Esophagus (tissue), 2 donors: ENCODE data around the gene AEN. TPM values are rescaled to one million over a fixed set of nuclear protein-coding genes. Genes with fewer than 3 reads are reported as not detected.

Source experiments
- H3K27ac ChIP-seq, 2 donors: one replicate each; pipeline ENCODE4 v1.5.1; 2013; ENCODE audit warnings: low read depth in 2 of 2, mild to moderate bottlenecking in 2 of 2, inconsistent platforms in 1 of 2, low read length in 1 of 2, moderate library complexity in 1 of 2
- H3K27me3 ChIP-seq, 2 donors: one replicate each; pipeline ENCODE4 v1.6.1; 2013; ENCODE audit warnings: low read length in 2 of 2, control low read depth in 1 of 2, mild to moderate bottlenecking in 1 of 2; ENCODE audit not compliant: insufficient read depth in 2 of 2, control insufficient read depth in 1 of 2
- H3K36me3 ChIP-seq, 2 donors: one replicate each; pipeline ENCODE4 v1.6.1; 2013; ENCODE audit warnings: low read length in 1 of 2; ENCODE audit not compliant: control insufficient read depth in 2 of 2, insufficient read depth in 2 of 2
- H3K4me1 ChIP-seq, 2 donors: one replicate each; pipeline ENCODE4 v1.6.1; 2013; ENCODE audit warnings: low read length in 1 of 2; ENCODE audit not compliant: control insufficient read depth in 2 of 2, insufficient read depth in 2 of 2
- H3K4me3 ChIP-seq, 2 donors: one replicate each; pipeline ENCODE4 v1.5.1; 2013; ENCODE audit warnings: low read length in 2 of 2, mild to moderate bottlenecking in 2 of 2, low read depth in 1 of 2, moderate library complexity in 1 of 2
- H3K9me3 ChIP-seq, 2 donors: one replicate each; pipeline ENCODE4 v1.6.1; 2013; ENCODE audit warnings: mild to moderate bottlenecking in 2 of 2, low read depth in 1 of 2, low read length in 1 of 2, moderate library complexity in 1 of 2; ENCODE audit not compliant: control insufficient read depth in 2 of 2, insufficient read depth in 1 of 2
- WGBS, 2 donors: extraction: QIAGEN DNeasy Blood & Tissue Kit; methylation state at CpG; one replicate each; pipeline ENCODE4 v1.1.7; 2013; 5-methylcytosine and 5-hydroxymethylcytosine counted together
- polyA plus RNA-seq, 2 donors: library from polyadenylated mRNA; stranded (reverse); fragments of 200-250 nt; gene quantifications; one replicate each; pipeline ENCODE4 v1.2.3, GENCODE V29; 2013
- donor health status: healthy with polysubstance abuse.
- donor health status: Bipolar disorder and iron deficiency.

Gene AEN
- polyA plus RNA-seq, 2 donors, result 5.5 to 10.1 TPM

DNA sequence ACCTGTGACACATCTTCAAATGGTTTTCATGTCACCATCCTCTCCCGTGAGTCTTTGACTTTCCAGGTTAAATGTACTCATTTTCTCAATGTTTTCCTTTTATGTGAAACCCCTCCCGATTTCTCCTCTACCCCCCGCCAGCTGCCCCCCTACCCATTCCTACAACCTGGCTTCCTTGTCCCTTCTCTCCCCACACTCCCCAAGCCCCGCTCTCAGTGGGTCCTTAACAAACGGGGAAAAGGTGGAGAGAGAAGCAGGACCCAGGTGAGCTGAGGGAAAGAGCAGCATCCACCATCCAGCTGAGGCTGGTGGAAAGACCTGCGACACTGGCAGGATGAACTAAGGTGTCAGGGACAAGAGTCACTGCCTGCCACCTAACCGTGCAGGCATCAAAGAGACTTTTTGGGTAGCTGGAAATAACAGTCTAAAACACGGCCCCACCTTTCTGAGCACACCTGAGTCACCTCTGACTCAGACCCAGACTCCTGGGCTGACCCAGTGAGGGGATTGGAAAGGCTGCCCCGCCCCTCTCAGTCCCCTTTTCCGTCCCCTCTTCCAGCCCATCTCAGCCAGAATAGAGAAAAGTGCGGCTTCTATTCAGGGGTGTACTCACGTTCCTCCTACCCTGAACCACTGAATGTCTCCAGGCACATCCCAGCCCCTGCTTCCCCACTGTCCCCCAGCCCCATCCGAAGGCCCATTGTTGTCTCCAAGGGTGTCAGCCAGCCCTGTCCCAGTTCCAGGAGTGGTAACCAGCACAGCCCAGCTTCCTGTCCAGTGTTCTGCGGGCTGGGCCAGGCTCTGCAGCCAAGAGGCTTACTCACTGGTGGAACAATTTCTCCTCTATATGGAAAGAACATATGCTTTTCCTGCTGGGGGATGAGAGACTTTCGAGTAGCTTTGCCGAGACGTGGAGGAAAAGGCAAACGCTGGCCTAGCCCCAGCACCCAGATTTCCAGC, 38.1 kb downstream of the AEN start:
- WGBS, 2 donors, result 51 to 67% methylated on average over 18 of the region's 18 CpGs
- Histone ChIP-seq H3K27ac (peak overlapping the region; percentile 28 to 34), H3K9me3 (no peaks in the 10 kb centered on the region), H3K4me3 (no peak overlapping the region), H3K4me1 (peaks cover 0 to 6% of the 10 kb centered on the region in 2 donors), H3K36me3 (no peaks in the 10 kb centered on the region), H3K27me3 (no peaks in the 10 kb centered on the region)

DNA sequence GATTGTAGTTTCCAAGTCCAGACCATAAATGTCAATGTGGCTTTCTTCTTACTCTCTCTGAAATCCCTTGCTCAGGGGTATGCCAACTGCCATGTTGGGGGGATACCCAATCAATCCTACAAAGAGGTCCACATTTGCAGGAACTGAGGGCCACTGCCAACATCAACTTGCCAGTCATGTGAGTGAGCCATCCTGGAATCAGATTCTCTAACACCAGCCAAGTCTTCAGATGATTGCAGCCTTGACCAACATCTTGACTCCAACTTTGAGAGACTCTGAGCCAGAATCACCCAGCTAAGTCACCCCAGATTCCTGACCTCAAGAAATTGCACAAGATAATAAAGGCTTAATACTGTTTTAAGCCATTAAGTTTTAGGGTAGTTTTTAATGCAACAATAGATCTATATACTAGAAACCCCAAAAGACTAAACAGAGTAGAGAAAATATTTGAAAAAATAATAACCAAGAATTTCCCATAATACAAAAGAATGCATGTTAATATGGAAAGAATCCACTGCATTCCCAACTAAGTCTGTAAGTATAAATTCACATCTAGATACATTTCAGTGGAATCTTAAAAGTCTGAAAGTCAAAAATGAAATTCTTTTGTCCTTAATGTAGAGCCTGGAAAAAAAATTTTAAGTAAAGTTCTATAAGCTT, 40.0 kb downstream of the AEN start:
- H3K27me3 ChIP-seq, result no peaks in the 10 kb centered on the region
- no peak overlapping the region for H3K4me3 ChIP-seq
- no peak overlapping the region for H3K27ac ChIP-seq
- H3K4me1 ChIP-seq, result peaks cover 0 to 6% of the 10 kb centered on the region in 2 donors
- no peaks in the 10 kb centered on the region for H3K9me3 ChIP-seq
- H3K36me3 ChIP-seq, result no peaks in the 10 kb centered on the region

DNA sequence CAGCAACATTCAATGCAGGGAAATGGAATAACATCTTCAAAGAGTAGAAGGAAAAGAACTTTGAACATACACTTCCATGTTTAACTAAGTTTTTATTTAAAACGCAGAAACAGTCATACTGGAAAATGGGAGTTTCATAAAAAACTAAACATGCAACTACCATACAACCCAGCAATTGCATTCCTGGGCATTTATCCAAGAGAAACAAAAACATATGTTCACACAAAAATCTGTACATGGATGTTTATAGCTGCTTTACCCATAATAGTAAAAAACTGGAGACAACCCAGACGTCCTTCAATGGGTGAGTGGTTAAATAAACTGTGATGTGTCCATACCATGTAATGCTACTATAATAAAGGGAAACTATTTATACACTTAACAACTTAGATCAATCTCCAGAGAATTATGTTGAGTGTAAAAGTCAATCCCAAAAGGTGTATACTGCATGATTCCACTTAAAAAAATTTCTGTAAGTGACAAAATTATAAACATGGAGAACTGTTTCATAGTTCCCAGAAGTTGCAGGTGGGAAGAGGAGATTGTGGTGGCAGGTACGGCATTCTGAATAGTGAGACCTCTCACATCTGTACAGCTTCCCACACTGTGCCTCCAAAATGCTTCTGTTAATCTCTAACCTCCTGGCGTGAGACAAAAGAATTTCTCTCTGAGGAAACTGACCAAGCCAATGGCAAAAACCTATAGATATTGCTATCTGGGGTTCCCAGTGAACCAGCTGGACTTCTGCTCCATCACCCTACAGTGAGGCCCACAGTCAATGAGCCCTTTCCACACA, 40.8 kb downstream of the AEN start:
- H3K27ac ChIP-seq, result no peak overlapping the region
- WGBS, 2 donors, result 71 to 78% methylated on average over 4 of the region's 4 CpGs

DNA sequence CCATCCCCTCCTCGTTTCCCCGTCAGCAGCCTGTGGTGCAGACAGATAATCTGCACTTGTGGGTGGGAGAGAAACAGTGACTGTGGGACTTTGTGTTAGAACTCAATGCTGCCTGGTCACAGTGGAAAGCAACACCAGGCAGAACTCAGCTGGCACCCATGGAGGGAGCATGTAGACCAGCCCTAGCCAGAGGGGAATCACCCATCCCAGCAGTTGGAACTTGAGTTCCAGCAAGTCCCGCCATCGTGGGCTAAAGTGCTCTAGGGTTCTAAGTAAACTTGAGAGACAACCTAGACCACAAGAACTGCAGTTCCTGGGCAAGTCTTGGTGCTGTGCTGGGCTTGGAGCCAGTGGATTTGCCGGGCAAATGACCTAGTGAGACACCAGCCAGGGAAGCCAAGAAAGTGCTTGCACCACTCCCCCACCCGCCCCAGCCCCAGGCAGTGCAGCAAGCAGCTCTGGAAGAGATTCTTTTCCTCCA, 42.0 kb downstream of the AEN start:
- no peak overlapping the region for H3K27ac ChIP-seq
- no peak overlapping the region for H3K4me3 ChIP-seq
- H3K9me3 ChIP-seq, result no peaks in the 10 kb centered on the region
- WGBS, 2 donors, result 63 to 74% methylated on average over 6 of the region's 6 CpGs
- no peaks in the 10 kb centered on the region for H3K36me3 ChIP-seq
- H3K27me3 ChIP-seq, result no peaks in the 10 kb centered on the region
- H3K4me1 ChIP-seq, result peaks cover 0 to 6% of the 10 kb centered on the region in 2 donors

More for the DNA sequence above, 40.8 kb downstream of the AEN start:
- Histone ChIP-seq H3K36me3 (no peaks in the 10 kb centered on the region), H3K4me1 (peaks cover 0 to 6% of the 10 kb centered on the region in 2 donors), H3K9me3 (no peaks in the 10 kb centered on the region), H3K4me3 (no peak overlapping the region), H3K27me3 (no peaks in the 10 kb centered on the region)

DNA sequence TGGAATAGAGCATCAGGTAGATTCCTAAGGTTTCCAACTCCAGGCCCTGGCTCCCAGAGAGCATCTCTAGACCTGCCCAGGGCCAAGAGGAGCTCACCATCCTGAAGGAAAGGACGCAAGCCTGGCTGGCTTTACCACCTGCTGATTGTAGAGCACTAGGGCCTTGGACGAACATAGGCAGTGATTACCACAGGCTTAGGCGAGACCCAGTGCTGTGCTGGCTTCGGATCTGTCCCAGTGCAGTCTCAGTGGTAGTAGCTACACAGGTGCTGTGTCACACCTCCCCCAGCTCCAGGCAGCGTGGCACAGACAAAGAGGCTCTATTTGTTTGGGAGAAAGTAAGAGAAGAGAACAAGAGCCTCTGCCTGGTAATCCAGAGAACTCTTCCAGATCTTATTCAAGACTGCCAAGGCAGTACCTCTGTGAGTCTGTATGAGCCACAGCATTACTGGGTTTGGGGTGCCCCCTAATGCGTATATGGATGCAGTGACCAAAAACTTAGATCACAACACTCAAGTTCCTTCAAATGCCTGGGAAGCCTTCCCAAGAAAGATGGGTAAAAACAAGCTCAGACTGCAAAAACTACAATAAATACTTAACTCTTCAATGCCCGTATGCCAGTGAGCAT, 43.1 kb downstream of the AEN start:
- 73 to 74% methylated on average over 7 of the region's 7 CpGs for WGBS, 2 donors

DNA sequence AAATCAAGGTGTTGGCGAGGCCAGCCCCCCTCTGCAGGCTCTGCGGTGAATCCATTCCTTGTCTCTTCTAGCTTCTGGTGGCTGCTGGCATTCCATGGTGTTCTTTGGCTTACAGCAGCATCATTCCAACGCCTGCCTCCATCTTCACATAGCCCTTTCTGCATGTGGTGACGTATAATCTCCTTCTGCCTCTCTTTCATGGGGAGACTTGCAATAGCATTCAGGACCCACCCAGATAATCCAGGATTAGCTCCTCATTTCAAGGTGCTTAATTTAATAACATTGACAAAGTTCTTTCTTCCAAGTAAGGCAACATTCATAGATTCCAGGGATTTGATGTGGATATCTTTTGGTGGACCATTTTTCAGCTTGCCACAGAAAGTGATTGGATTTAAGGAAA, 53.5 kb downstream of the AEN start:
- H3K27ac ChIP-seq, result no peak overlapping the region
- 70 to 83% methylated on average over 4 of the region's 4 CpGs for WGBS, 2 donors
- no peaks in the 10 kb centered on the region for H3K9me3 ChIP-seq
- H3K36me3 ChIP-seq, result no peaks in the 10 kb centered on the region
- H3K27me3 ChIP-seq, result no peaks in the 10 kb centered on the region
- no peaks in the 10 kb centered on the region for H3K4me1 ChIP-seq
- no peak overlapping the region for H3K4me3 ChIP-seq

More for the DNA sequence above, 43.1 kb downstream of the AEN start:
- Histone ChIP-seq H3K4me3 (no peak overlapping the region), H3K27me3 (no peaks in the 10 kb centered on the region), H3K4me1 (no peaks in the 10 kb centered on the region), H3K9me3 (no peaks in the 10 kb centered on the region), H3K36me3 (no peaks in the 10 kb centered on the region), H3K27ac (no peak overlapping the region)

DNA sequence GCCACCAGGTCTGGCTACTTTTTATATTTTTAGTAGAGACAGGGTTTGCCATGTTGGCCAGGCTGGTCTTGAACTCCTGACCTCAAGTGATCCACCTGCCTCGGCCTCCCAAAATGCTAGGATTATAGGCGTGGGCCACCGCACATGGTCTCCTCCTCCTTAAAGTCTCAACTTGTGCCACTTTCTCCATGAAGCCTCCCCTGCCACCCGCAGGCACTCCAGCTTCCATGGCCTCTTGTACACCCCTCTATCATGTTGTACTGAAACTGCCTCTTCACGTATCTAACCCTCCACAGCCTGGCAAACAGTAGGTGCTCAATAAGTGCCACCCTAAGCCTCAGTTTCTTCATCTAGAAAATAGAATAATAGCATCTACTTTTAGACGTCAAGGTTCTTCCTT, 57.6 kb downstream of the AEN start:
- Histone ChIP-seq H3K27me3 (no peaks in the 10 kb centered on the region), H3K4me1 (no peaks in the 10 kb centered on the region), H3K27ac (no peak overlapping the region), H3K4me3 (no peak overlapping the region), H3K36me3 (no peaks in the 10 kb centered on the region), H3K9me3 (no peaks in the 10 kb centered on the region)
- WGBS, 2 donors, result 90 to 91% methylated on average over 6 of the region's 6 CpGs

DNA sequence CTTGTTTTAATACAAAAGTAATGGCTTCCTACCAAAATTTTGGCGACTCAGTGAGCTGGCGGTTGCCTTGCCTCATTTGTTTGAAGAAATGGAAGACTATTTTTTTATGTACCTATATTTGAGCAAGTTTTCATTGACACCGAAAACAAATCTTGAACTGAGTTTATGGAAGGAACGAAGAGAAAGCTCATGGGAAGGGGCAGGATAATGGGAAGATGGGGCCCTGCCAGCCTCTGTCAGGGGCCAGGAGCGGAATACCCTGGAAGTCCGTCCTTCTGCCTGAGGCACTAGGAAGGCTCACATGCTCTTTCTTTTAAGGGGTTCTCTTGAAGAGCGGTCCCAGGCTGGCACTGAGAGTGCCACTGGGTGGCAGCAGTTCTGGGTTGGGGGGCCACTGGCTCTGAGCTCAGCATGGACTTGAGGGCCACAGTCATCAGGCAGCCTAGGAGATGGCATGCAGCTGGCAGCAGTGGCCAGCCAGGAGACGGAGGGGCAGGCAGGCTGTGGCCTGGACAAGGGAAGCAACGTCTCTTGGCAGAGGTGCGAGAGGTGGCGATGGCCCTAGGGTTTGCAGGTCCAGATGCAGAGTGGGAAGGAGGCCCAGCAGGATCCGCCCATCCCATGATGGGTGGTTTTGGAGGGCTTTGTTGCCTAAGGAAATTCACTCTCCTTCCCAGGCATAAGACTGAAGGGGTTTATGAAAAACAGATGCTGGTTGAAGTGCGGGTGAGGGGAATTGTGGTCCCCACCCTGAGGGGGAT, 59.3 kb downstream of the AEN start:
- no peaks in the 10 kb centered on the region for H3K9me3 ChIP-seq
- no peak overlapping the region for H3K27ac ChIP-seq
- 84 to 91% methylated on average over 13 of the region's 13 CpGs for WGBS, 2 donors
- no peaks in the 10 kb centered on the region for H3K36me3 ChIP-seq
- no peak overlapping the region for H3K4me3 ChIP-seq
- no peaks in the 10 kb centered on the region for H3K4me1 ChIP-seq
- no peaks in the 10 kb centered on the region for H3K27me3 ChIP-seq
